MM.1S (cell line): ENCODE data around the gene FIGN.

ENCODE experiments used
- DNase-seq: peaks from one replicate; pipeline ENCODE4 v3.0.0-alpha.2; 2015
- H2AFZ ChIP-seq: fragments of 300-600 bp; sonication (generic); 2 replicates; pipeline ENCODE4 v1.6.0; 2016; ENCODE audit warnings: antibody characterized with exemption, low read length
- H3F3A ChIP-seq: fragments of 300-600 bp; sonication (generic); 2 replicates; pipeline ENCODE4 v1.6.1; 2016; ENCODE audit warnings: mild to moderate bottlenecking, antibody characterized with exemption, low read length, moderate library complexity, mixed read lengths; ENCODE audit not compliant: insufficient read depth
- H3K27ac ChIP-seq: fragments of 300-600 bp; sonication (generic); 2 replicates; pipeline ENCODE4 v1.5.1; 2016; ENCODE audit warnings: mild to moderate bottlenecking, low read length
- H3K27me3 ChIP-seq: fragments of 300-600 bp; sonication (generic); replicated peaks from 2 replicates; pipeline ENCODE4 v1.6.0; 2016; ENCODE audit warnings: low read length; ENCODE audit not compliant: insufficient read depth
- H3K36me3 ChIP-seq: fragments of 300-600 bp; sonication (generic); replicated peaks from 2 replicates; pipeline ENCODE4 v1.6.1; 2016; ENCODE audit warnings: mild to moderate bottlenecking, low read length, mixed read lengths; ENCODE audit not compliant: insufficient read depth
- H3K4me1 ChIP-seq: fragments of 300-600 bp; sonication (generic); 2 replicates; pipeline ENCODE4 v1.6.1; 2016; ENCODE audit warnings: low read length, mixed read lengths
- H3K4me2 ChIP-seq: fragments of 300-600 bp; sonication (generic); 2 replicates; pipeline ENCODE4 v1.6.0; 2016; ENCODE audit warnings: low read depth, low read length
- H3K4me3 ChIP-seq: fragments of 300-600 bp; sonication (generic); 2 replicates; pipeline ENCODE4 v1.5.1; 2016; ENCODE audit warnings: low read length, mixed read lengths
- H3K79me2 ChIP-seq: fragments of 300-600 bp; sonication (generic); 2 replicates; pipeline ENCODE4 v1.6.1; 2016; ENCODE audit warnings: mixed run types, low read length, mixed read lengths
- H3K9ac ChIP-seq: fragments of 300-600 bp; sonication (generic); 2 replicates; pipeline ENCODE4 v1.6.1; 2016; ENCODE audit warnings: low read length, mixed read lengths
- H3K9me2 ChIP-seq: fragments of 300-600 bp; sonication (generic); replicated peaks from 2 replicates; pipeline ENCODE4 v1.6.1; 2016; ENCODE audit warnings: mild to moderate bottlenecking, low read length, mixed read lengths; ENCODE audit not compliant: insufficient read depth
- H3K9me3 ChIP-seq: fragments of 300-600 bp; sonication (generic); replicated peaks from 2 replicates; pipeline ENCODE4 v1.6.1; 2016; ENCODE audit warnings: mild to moderate bottlenecking, low read length, mixed read lengths; ENCODE audit not compliant: insufficient read depth
- H4K20me1 ChIP-seq: fragments of 300-600 bp; sonication (generic); 2 replicates; pipeline ENCODE4 v1.6.1; 2016; ENCODE audit warnings: mild to moderate bottlenecking, low read length, moderate library complexity, mixed read lengths; ENCODE audit not compliant: insufficient read depth
- CTCF ChIP-seq: fragments of 300-600 bp; sonication (generic); IDR thresholded peaks from 2 replicates; pipeline ENCODE4 v1.5.1; 2016; ENCODE audit warnings: antibody characterized with exemption, low read length, mixed read lengths
- EZH2 ChIP-seq: fragments of 300-600 bp; sonication (generic); optimal IDR thresholded peaks from 2 replicates; pipeline ENCODE3; 2017; ENCODE audit warnings: low read depth, mild to moderate bottlenecking, antibody characterized with exemption, low read length, mixed read lengths
- EZH2phosphoT487 ChIP-seq: fragments of 300-600 bp; sonication (generic); IDR thresholded peaks from 2 replicates; pipeline ENCODE4 v1.6.1; 2018; ENCODE audit warnings: antibody characterized with exemption, low read length

FIGN gene

GRCh38 chr2:163681745-163682144 lies 54.1 kb downstream of the FIGN start:
- 0 out of 2 replicates have a peak, but pooled peaks cover 4% of the 10 kb centered on the region for H3K4me1 ChIP-seq
- no peak for DNase-seq
- no peak for TF ChIP-seq EZH2phosphoT487
- no peak for TF ChIP-seq CTCF
- TF ChIP-seq EZH2 = no peak
- no peaks in the 10 kb centered on the region for H3K36me3 ChIP-seq
- H3K79me2 ChIP-seq = no peaks in the 10 kb centered on the region
- no peaks in the 10 kb centered on the region for H3K27me3 ChIP-seq
- H3K9me2 ChIP-seq = no peaks in the 10 kb centered on the region
- no peaks in the 10 kb centered on the region for H3K9me3 ChIP-seq
- no peak overlapping the region for H3K4me2 ChIP-seq
- no peak overlapping the region for H3K27ac ChIP-seq
- no peaks in the 10 kb centered on the region for H4K20me1 ChIP-seq
- no peak overlapping the region for H2AFZ ChIP-seq
- no peak overlapping the region for H3K4me3 ChIP-seq
- H3F3A ChIP-seq = no peaks in the 10 kb centered on the region
- no peak overlapping the region for H3K9ac ChIP-seq

GRCh38 chr2:163675388-163675787 lies 60.4 kb downstream of the FIGN start:
- H3K9me3 ChIP-seq = no peaks in the 10 kb centered on the region
- DNase-seq = no peak
- no peak overlapping the region for H3K9ac ChIP-seq
- no peak overlapping the region for H3K4me2 ChIP-seq
- H3K4me1 ChIP-seq = no peaks in the 10 kb centered on the region
- no peak overlapping the region for H2AFZ ChIP-seq
- TF ChIP-seq CTCF = no peak
- no peak for TF ChIP-seq EZH2phosphoT487
- TF ChIP-seq EZH2 = no peak
- no peak overlapping the region for H3K27ac ChIP-seq
- no peak overlapping the region for H3K4me3 ChIP-seq
- no peaks in the 10 kb centered on the region for H3K36me3 ChIP-seq
- no peaks in the 10 kb centered on the region for H3F3A ChIP-seq
- no peaks in the 10 kb centered on the region for H3K79me2 ChIP-seq
- H4K20me1 ChIP-seq = no peaks in the 10 kb centered on the region
- H3K27me3 ChIP-seq = no peaks in the 10 kb centered on the region
- H3K9me2 ChIP-seq = no peaks in the 10 kb centered on the region

GRCh38 chr2:163673522-163673921 lies 62.3 kb downstream of the FIGN start:
- Histone ChIP-seq H3K27ac (no peak overlapping the region), H3K4me2 (no peak overlapping the region), H3K9me3 (no peaks in the 10 kb centered on the region), H4K20me1 (no peaks in the 10 kb centered on the region), H2AFZ (no peak overlapping the region), H3K79me2 (no peaks in the 10 kb centered on the region), H3K9me2 (no peaks in the 10 kb centered on the region), H3F3A (no peaks in the 10 kb centered on the region), H3K4me3 (no peak overlapping the region), H3K36me3 (no peaks in the 10 kb centered on the region), H3K27me3 (no peaks in the 10 kb centered on the region), H3K4me1 (no peaks in the 10 kb centered on the region), H3K9ac (no peak overlapping the region)
- TF ChIP-seq CTCF (no peak), EZH2phosphoT487 (no peak), EZH2 (no peak)
- no peak for DNase-seq
